CD4-positive, alpha-beta T cell treated with Interleukin-2 at 100 ng/mL for 4 hours (primary cell): ENCODE data around the gene MAN2B2.

Experiments
- DNase-seq: peaks from one replicate; pipeline ENCODE4 v3.0.0-alpha.2; 2020; ENCODE audit warnings: low spot score

Gene MAN2B2

DNA sequence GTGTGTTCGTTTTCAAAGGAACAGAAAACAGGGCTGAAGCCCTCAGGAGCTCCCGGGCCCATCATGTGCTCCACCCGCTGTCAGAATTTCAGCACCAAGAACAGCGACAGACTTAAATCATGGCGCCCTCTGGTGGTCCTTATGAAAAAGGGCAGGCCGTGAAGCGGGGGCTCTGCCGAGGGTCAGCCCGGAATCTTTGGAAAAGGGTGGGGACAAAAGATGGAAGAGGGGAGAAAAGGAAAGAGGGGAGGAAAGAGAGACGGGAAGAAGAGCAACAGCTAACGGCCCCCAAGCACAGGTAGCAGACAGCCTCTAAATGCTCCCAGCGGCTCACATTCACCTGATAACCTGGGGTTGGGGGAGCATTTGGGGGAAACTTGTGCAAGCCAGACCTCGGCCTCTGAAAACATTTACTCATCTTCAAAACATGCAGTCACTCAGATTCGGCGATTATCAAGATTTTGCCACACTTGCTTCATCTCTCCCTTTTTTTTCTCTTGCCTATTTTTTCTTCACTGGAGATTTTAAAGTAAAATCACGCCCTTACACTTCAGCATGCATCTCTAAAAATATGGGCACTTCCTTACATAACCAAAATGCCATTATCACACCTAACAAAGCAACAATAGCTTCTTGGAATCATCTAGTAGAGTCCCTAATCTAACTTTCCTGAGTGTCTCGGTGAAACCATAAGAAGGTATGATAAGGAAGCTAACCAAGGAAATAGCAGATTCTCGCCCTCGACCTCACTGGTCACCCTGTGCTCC, 28.1 kb upstream of the MAN2B2 start:
- DNase-seq: peak; percentile 53

GRCh38 chr4:6548201-6548881, 26.6 kb upstream of the MAN2B2 start:
- no peak for DNase-seq

DNA sequence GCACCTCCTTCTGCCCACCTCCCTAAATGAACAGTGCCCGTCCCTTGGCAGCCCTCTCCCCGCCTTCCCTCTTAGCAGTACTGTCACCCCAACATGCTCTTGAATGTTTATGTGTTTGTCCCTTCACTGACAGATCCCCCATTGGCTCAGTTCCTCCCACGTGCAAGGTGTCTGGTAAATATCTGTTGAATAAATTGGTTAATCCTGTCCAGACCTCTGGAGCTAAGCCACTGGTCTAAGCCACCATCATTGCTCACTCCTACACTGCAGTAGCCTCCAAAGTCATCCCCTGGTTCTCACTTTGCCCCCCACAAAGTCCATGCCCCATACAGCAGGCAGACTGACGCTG, 26.1 kb upstream of the MAN2B2 start:
- no peak for DNase-seq

- DNase-seq: no peak
Observed at GRCh38 chr4:6549445-6549844, 25.5 kb upstream of the MAN2B2 start.

DNA sequence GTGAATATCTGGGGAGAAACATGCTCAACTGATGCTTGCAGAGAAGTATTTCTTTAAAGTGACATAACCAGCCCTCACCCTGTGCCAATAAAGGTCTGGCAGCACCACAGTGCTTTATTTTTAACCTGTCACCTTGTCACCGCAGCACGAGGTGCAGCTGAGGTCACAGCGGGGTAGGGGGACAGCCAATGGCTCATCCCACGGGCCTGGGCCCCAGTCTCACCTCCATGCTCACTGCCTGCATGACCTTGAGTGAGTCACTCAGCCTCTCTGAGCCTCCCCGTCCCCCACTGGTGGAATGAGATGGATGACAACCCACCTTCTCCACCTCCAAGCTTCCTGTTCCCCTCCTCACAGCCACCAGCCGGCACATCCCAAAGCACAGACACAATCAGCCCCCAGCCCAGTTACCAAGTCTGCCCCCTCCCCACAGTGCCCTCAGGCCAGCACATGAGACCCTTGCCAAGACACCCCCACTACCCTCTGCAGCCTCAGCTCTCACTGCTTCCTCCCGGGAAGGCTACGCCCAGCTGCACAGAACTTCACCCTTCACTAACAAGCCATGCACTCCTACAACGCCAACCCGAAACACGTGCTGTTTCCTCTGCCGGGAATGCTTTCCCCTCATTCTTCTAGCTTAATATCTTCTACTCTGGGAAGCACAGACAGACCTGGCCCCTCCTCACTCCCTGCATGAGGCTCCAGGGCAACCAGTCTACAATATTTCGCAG, 24.9 kb upstream of the MAN2B2 start:
- DNase-seq: no peak

DNA sequence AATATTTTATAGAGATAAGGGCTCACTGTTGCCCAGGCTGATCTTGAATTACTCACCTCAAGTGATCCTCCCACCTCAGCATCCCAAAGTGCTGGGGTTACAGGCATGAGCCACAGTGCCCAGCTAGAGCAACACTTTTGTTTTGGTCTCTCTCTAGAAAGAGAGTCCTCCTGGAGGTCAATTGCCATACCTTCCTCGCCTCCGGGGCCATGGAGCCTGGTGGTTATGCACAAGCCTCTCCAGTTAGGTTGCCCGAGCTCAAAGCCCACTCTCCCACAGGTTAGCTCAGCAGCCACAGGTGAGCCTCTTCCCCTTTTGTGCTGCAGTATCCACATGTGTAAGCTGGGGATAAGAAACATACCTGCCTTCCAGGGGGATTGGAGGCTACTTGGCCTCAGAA, 24.2 kb upstream of the MAN2B2 start:
- DNase-seq: no peak

DNA sequence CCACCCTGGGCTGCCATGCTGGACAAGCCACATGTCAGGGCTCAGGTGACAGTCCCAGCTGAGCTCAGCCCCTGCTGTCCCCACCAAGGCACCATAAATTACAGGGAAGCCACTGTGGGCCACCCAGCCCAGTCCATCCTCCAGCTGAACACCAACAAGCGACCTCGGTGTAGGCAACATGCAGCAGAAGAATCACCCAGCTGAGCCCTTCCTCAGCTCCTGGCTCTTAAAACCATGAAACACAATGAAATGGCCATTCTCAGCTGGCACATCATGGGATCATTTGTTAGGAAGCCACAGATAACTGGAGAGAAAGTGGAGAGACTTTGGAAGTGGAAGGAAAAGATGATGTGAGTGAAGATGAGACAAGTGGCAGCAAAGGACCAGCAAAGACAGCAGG, 23.3 kb upstream of the MAN2B2 start:
- no peak for DNase-seq

GRCh38 chr4:6555519-6555918, 19.5 kb upstream of the MAN2B2 start:
- DNase-seq: no peak

DNA sequence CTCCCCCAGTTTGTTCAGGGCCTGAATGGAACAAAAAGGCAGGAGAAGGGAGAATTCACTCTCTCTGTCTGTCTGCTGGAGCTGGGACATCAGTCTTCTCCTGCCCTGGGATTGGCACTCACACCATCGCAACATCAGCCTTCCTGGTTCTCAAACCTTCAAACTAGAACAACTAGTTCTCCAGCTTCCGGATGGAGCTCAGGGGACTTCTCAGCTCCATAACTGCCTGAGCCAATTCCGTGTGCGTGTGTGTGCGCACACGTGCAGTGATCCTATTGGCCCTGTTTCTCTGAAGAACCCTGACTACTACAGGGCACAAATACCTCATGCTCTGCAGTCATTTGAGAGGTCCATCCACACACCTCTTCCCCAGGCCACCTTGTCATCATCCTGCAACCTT, 18.7 kb upstream of the MAN2B2 start:
- no peak for DNase-seq

DNA sequence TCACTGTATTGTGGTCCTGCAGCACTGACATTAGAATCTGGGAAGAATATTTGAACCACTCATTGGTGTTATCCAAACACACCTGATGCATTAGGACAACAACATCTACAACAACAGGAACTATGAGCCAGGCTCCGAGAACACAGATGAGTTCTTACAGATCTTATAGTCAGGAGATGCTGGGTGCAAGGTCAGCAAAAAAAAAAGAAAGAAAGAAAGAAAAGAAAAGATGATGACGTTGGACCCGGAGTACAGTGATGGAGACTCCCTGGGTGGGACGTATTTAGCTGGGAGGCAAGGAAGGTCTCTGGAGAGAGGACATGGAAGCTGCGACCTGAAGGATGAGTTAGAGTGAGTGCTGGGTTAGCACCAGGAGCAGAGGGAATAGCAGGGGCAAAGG, 17.8 kb upstream of the MAN2B2 start:
- DNase-seq: no peak

DNA sequence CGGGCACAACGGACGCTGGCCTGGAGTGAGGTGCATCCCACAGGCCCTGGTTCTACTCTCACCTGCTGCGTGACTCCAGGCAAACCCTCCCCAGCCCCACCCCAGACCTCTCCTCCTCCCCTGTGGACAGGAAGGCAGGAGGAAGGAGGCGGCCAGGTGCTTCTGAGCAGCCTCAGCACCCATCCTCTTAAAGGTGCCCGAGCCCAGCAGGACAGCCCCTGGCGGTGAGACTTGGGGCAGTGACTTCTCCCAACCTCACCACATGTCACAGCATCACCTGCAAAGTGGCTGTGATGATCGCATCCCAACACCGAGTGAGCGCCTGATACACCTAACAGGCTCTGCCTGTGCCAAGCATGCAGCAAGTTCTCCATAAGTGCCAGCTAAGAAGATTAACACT, 17.1 kb upstream of the MAN2B2 start:
- no peak for DNase-seq

- no peak for DNase-seq
Observed at GRCh38 chr4:6560416-6561172, 14.4 kb upstream of the MAN2B2 start.

GRCh38 chr4:6561173-6561516, 13.8 kb upstream of the MAN2B2 start:
- no peak for DNase-seq

DNA sequence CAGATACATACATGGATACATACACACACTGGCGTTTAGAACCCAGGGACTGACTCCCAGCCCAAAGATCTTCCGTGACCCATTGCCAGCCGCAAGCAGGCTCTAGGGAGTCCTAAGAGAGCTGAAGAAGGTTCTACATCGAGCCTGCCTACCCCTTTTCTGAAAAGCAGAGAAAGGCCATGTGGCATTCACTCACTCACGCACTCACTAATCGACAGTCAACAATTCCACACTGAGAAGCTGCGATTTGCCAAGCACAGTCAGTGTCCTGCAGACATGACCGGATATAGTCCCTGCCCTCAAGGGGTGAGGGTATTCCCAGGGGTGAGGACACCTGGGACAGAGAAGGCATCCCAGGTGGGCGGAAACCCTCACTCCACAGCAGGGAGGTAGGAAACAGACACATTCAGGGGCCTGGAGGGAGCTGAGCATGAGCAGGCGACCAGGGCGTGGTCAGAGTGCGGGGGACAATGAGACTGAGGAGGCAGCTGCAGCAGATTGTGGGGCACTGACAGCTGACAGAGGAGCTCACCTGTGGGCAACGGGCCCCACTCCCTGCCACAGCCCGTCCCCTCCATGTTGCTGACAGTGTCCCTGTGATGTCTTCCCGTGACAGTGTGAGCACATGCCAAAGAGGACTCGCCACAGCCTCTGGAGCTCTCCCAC, 13.2 kb upstream of the MAN2B2 start:
- DNase-seq: no peak

GRCh38 chr4:6562931-6563901, 11.8 kb upstream of the MAN2B2 start:
- DNase-seq: no peak

- DNase-seq: no peak
Observed at GRCh38 chr4:6563935-6564645, 10.9 kb upstream of the MAN2B2 start.

DNA sequence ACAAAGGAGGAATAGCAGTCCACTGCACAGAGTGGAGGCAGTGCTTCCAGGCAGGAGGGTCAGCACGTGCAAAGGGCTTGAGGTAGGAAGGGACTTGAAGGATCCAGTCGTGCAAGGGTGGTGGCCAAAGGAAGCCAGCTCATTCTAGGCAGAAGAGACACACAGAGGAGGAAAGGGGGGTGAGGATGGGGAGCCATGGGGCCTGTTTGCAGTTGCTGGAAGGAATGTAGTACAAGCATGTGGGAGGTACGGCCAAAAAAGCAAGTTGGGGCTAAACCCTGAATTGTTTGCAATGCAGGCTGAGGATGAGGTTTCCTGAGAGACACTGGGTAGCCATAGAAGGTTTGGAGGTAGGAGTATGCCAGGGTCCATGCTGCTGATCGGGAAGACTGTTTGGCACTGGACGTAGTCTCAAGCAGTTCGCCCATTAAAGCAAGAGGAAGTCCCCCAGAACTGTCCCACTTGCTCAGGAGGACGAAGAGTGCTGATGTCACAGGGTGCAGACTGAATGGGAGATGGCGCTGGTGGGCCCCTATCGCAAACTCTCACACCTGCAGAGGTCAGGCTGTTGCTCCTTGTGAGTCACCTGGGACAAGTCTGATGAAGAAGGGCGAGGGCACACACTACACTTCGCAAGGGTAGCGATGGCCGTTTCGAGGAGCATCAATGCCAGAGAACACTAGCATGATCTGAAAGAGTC, 9.1 kb upstream of the MAN2B2 start:
- DNase-seq: no peak

GRCh38 chr4:6566391-6567190, 8.4 kb upstream of the MAN2B2 start:
- no peak for DNase-seq

- DNase-seq: no peak
Observed at GRCh38 chr4:6567218-6567617, 7.8 kb upstream of the MAN2B2 start.
